ENCODE measurements around the gene NME5.

Gene NME5

GRCh38 chr5:138103319-138103637, 36.0 kb downstream of the NME5 start:
- H3K27ac ChIP-seq (ENCODE audit: low read depth, low read length, severe bottlenecking): no peak overlapping the region
- no peaks in the 10 kb centered on the region for H3K36me3 ChIP-seq (ENCODE audit: control insufficient read depth, insufficient read depth, low read length)
- H3K4me1 ChIP-seq (ENCODE audit: control insufficient read depth, insufficient read depth, low read length, poor library complexity, severe bottlenecking): no peaks in the 10 kb centered on the region
- no peak overlapping the region for H3K4me3 ChIP-seq (ENCODE audit: extremely low read depth, insufficient read depth, low read length, poor library complexity, severe bottlenecking)
- no CpG with 5 or more reads among the region's 3 CpGs for WGBS, 2 experiments (ENCODE audit: insufficient coverage in 2 of 2)
- H3K9me3 ChIP-seq (ENCODE audit: control insufficient read depth, low read length): no peaks in the 10 kb centered on the region

- Histone ChIP-seq H3K27ac (ENCODE audit: low read depth, low read length, severe bottlenecking) (no peak overlapping the region), H3K9me3 (ENCODE audit: control insufficient read depth, low read length) (no peaks in the 10 kb centered on the region), H3K4me1 (ENCODE audit: control insufficient read depth, insufficient read depth, low read length, poor library complexity, severe bottlenecking) (no peaks in the 10 kb centered on the region), H3K4me3 (ENCODE audit: extremely low read depth, insufficient read depth, low read length, poor library complexity, severe bottlenecking) (no peak overlapping the region), H3K36me3 (ENCODE audit: control insufficient read depth, insufficient read depth, low read length) (no peaks in the 10 kb centered on the region)
- WGBS, 2 experiments (ENCODE audit: insufficient coverage in 2 of 2): 64 to 66% methylated on average over 5 to 6 of the region's 7 CpGs
These were observed 36.5 kb downstream of the NME5 start for GRCh38 chr5:138102454-138103318.

DNA sequence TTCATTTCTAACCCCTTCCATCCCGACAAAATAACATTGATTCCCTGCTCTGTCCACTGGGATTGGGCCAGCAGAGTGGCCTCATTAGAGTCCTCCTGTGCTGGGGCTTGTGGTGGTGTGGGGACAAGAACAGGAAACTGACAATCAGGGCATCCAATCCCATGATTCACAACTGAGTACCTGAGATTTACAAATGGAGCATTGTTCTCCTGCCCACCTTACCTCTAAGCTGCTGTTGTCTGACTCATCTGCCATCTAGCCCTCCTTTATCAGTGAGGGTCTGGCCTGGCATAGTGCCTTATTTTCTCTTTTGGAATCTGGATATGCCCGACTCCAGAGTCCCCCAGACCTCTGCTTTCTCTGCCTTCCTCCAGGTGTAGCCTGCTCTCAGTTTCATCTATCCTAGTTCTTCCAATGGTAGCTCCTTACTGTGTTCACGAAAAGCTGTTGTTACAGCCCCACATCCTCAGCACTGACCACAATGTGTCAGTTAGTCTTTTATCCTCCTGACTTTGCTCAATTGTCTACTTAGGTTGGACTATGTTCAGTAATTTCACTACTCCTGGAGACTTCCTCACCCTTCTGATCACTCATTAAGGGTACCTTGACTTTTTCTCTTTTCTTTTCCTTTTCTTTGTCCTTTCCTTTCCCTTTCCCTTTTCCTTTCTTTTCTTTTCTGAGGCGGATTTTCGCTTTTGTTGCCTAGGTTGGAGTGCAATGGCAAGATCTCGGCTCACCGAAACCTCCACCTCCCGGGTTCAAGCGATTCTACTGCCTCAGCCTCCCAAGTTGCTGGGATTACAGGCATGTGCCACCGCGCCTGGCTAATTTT, 42.0 kb downstream of the NME5 start:
- no peak overlapping the region for H3K27ac ChIP-seq (ENCODE audit: low read depth, low read length, severe bottlenecking)
- no peaks in the 10 kb centered on the region for H3K36me3 ChIP-seq (ENCODE audit: control insufficient read depth, insufficient read depth, low read length)
- H3K4me1 ChIP-seq (ENCODE audit: control insufficient read depth, insufficient read depth, low read length, poor library complexity, severe bottlenecking): no peaks in the 10 kb centered on the region
- H3K4me3 ChIP-seq (ENCODE audit: extremely low read depth, insufficient read depth, low read length, poor library complexity, severe bottlenecking): no peak overlapping the region
- H3K9me3 ChIP-seq (ENCODE audit: control insufficient read depth, low read length): no peaks in the 10 kb centered on the region
- WGBS, 2 experiments (ENCODE audit: insufficient coverage in 2 of 2): 94 to 97% methylated on average over 2 to 10 of the region's 11 CpGs

GRCh38 chr5:138096363-138096762, 42.9 kb downstream of the NME5 start:
- 100% methylated on average over 1 of the region's 2 CpGs for WGBS, 2 experiments (ENCODE audit: insufficient coverage in 2 of 2)
- no peaks in the 10 kb centered on the region for H3K4me1 ChIP-seq (ENCODE audit: control insufficient read depth, insufficient read depth, low read length, poor library complexity, severe bottlenecking)
- H3K4me3 ChIP-seq (ENCODE audit: extremely low read depth, insufficient read depth, low read length, poor library complexity, severe bottlenecking): no peak overlapping the region
- H3K27ac ChIP-seq (ENCODE audit: low read depth, low read length, severe bottlenecking): no peak overlapping the region
- no peaks in the 10 kb centered on the region for H3K36me3 ChIP-seq (ENCODE audit: control insufficient read depth, insufficient read depth, low read length)
- H3K9me3 ChIP-seq (ENCODE audit: control insufficient read depth, low read length): no peaks in the 10 kb centered on the region

DNA sequence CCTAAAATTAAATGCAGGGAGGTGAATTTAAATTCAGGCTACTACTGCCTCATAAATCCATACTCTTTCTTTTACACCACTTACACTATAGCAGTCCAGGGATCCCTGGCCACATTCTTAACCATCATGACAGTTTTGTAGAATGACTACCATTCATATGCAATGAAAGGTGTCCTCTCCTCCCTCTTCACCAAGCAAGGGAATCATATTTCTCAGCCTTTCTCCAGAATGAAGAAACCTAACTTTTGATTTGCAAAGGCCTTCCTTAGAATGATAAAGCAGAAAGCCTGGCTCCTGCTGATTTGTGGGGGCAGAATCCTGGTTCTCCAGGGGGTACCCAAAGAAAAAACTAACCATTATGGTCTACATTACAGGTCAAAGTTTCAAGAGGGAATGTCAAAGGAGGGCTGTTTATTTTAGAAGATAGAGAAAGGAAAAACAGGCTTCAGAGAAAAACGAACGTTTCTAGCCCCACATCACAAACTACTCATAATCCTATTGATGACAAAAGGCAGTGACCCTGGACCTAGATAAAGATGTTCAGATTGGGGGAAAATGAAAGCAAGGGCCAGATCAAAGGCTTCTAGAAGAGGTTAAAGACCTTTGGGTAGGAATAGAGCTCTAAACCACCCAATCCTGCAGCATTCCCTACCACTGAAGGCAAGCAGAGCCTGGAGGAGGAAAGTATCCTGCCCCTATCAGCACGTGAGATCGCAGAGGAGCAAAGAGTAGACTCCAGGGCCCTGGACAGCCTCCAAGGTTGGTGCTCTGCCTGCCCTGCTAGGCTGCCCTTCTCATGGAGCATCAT, 43.9 kb downstream of the NME5 start:
- 8% methylated on average over 2 of the region's 4 CpGs; no CpG with 5 or more reads in 1 of the 2 experiments for WGBS, 2 experiments (ENCODE audit: insufficient coverage in 2 of 2)
- Histone ChIP-seq H3K4me1 (ENCODE audit: control insufficient read depth, insufficient read depth, low read length, poor library complexity, severe bottlenecking) (no peaks in the 10 kb centered on the region), H3K9me3 (ENCODE audit: control insufficient read depth, low read length) (no peaks in the 10 kb centered on the region), H3K4me3 (ENCODE audit: extremely low read depth, insufficient read depth, low read length, poor library complexity, severe bottlenecking) (no peak overlapping the region), H3K27ac (ENCODE audit: low read depth, low read length, severe bottlenecking) (no peak overlapping the region), H3K36me3 (ENCODE audit: control insufficient read depth, insufficient read depth, low read length) (no peaks in the 10 kb centered on the region)

GRCh38 chr5:138093036-138093435, 46.2 kb downstream of the NME5 start:
- H3K4me3 ChIP-seq (ENCODE audit: extremely low read depth, insufficient read depth, low read length, poor library complexity, severe bottlenecking): no peak overlapping the region
- H3K4me1 ChIP-seq (ENCODE audit: control insufficient read depth, insufficient read depth, low read length, poor library complexity, severe bottlenecking): no peaks in the 10 kb centered on the region
- no peak overlapping the region for H3K27ac ChIP-seq (ENCODE audit: low read depth, low read length, severe bottlenecking)
- no peaks in the 10 kb centered on the region for H3K36me3 ChIP-seq (ENCODE audit: control insufficient read depth, insufficient read depth, low read length)
- no CpG with 5 or more reads among the region's 1 CpG for WGBS, 2 experiments (ENCODE audit: insufficient coverage in 2 of 2)
- no peaks in the 10 kb centered on the region for H3K9me3 ChIP-seq (ENCODE audit: control insufficient read depth, low read length)

- H3K27ac ChIP-seq (ENCODE audit: low read depth, low read length, severe bottlenecking): no peak overlapping the region
- no peaks in the 10 kb centered on the region for H3K9me3 ChIP-seq (ENCODE audit: control insufficient read depth, low read length)
- H3K4me1 ChIP-seq (ENCODE audit: control insufficient read depth, insufficient read depth, low read length, poor library complexity, severe bottlenecking): no peaks in the 10 kb centered on the region
- H3K4me3 ChIP-seq (ENCODE audit: extremely low read depth, insufficient read depth, low read length, poor library complexity, severe bottlenecking): no peak overlapping the region
- 43% methylated on average over 1 of the region's 1 CpG; no CpG with 5 or more reads in 1 of the 2 experiments for WGBS, 2 experiments (ENCODE audit: insufficient coverage in 2 of 2)
- no peaks in the 10 kb centered on the region for H3K36me3 ChIP-seq (ENCODE audit: control insufficient read depth, insufficient read depth, low read length)
These were observed 46.9 kb downstream of the NME5 start for GRCh38 chr5:138092301-138092700.

GRCh38 chr5:138091685-138092084, 47.5 kb downstream of the NME5 start:
- no peaks in the 10 kb centered on the region for H3K9me3 ChIP-seq (ENCODE audit: control insufficient read depth, low read length)
- no peak overlapping the region for H3K4me3 ChIP-seq (ENCODE audit: extremely low read depth, insufficient read depth, low read length, poor library complexity, severe bottlenecking)
- WGBS, 2 experiments (ENCODE audit: insufficient coverage in 2 of 2): 92 to 100% methylated on average over 2 of the region's 4 CpGs
- H3K27ac ChIP-seq (ENCODE audit: low read depth, low read length, severe bottlenecking): no peak overlapping the region
- H3K36me3 ChIP-seq (ENCODE audit: control insufficient read depth, insufficient read depth, low read length): no peaks in the 10 kb centered on the region
- no peaks in the 10 kb centered on the region for H3K4me1 ChIP-seq (ENCODE audit: control insufficient read depth, insufficient read depth, low read length, poor library complexity, severe bottlenecking)

DNA sequence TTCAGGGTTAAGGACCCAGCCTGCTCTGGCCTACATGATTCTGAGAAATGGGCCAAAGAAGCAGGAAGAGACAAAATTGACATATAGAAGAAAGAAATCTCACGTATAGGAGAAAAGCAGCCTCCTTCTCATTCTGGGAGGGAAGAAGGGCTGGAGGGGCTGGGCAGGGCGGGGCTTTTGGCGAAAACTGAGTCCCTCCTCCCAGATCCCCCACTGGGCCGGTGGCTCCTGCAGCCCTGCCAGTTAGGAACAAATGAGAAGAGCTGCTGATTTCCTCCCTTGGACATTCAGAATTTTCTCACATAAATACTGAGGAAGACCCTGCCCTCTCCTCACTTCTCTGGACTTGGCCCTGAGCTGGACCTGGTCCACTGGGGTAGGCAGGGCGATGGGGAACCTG, 55.5 kb downstream of the NME5 start, which contains the start of gene WNT8A:
TSS of gene WNT8A (plus strand) at position 332 of the 400 bp plus-strand sequence. CDS start 95 bp downstream, outside the sequence.
- H3K4me3 ChIP-seq (ENCODE audit: extremely low read depth, insufficient read depth, low read length, poor library complexity, severe bottlenecking): no peak within 1 kb of the TSS
- H3K9me3 ChIP-seq (ENCODE audit: control insufficient read depth, low read length): no peaks in the 10 kb centered on the region
- no peaks in the 10 kb centered on the region for H3K4me1 ChIP-seq (ENCODE audit: control insufficient read depth, insufficient read depth, low read length, poor library complexity, severe bottlenecking)
- H3K36me3 ChIP-seq (ENCODE audit: control insufficient read depth, insufficient read depth, low read length): no peaks in the 10 kb centered on the region
- H3K27ac ChIP-seq (ENCODE audit: low read depth, low read length, severe bottlenecking): no peak within 1 kb of the TSS
- 33 to 90% methylated on average over 1 to 2 of the region's 5 CpGs for WGBS, 2 experiments (ENCODE audit: insufficient coverage in 2 of 2)

- Histone ChIP-seq H3K4me1 (ENCODE audit: control insufficient read depth, insufficient read depth, low read length, poor library complexity, severe bottlenecking) (no peaks in the 10 kb centered on the region), H3K9me3 (ENCODE audit: control insufficient read depth, low read length) (no peaks in the 10 kb centered on the region), H3K4me3 (ENCODE audit: extremely low read depth, insufficient read depth, low read length, poor library complexity, severe bottlenecking) (no peak overlapping the region), H3K36me3 (ENCODE audit: control insufficient read depth, insufficient read depth, low read length) (no peaks in the 10 kb centered on the region), H3K27ac (ENCODE audit: low read depth, low read length, severe bottlenecking) (no peak overlapping the region)
- 75 to 94% methylated on average over 4 of the region's 4 CpGs for WGBS, 2 experiments (ENCODE audit: insufficient coverage in 2 of 2)
These were observed 57.2 kb downstream of the NME5 start for GRCh38 chr5:138082033-138082432.
